Suppressor macrophage treated with lipopolysaccharide for 1 hour (primary cell): ENCODE results near the gene ATRNL1.
"Not testable (repeated sequence)": the region's sequence is repeated elsewhere in the genome, so short reads cannot be mapped to it uniquely, and the experiment has no call there.

Source experiments
- DNase-seq, 3 donors: peaks; one replicate each; pipeline ENCODE4 v3.0.0-alpha.2; 2020 to 2022

Gene ATRNL1

GRCh38 chr10:115091161-115091560 lies 2.0 kb upstream of the ATRNL1 start:
- DNase-seq = no peak

- DNase-seq = peak; percentile 24 to 31 (median 28)
These were observed 959 bp upstream of the ATRNL1 start for GRCh38 chr10:115092258-115092554.

GRCh38 chr10:115092555-115093285 lies 445 bp upstream of the ATRNL1 start:
- DNase-seq = peak; percentile 20 to 50 (median 26)

- DNase-seq = peak in 1 of 3 donors; percentile 1
These were observed 727 bp downstream of the ATRNL1 start for GRCh38 chr10:115093776-115094408.

GRCh38 chr10:115094416-115095140 lies 1.4 kb downstream of the ATRNL1 start:
- DNase-seq = no peak

- DNase-seq = no peak
These were observed 2.6 kb downstream of the ATRNL1 start for GRCh38 chr10:115095758-115096157.

- DNase-seq = no peak
These were observed 10.5 kb downstream of the ATRNL1 start for GRCh38 chr10:115103700-115104099.

GRCh38 chr10:115105411-115105810 lies 12.2 kb downstream of the ATRNL1 start:
- not testable (repeated sequence) for DNase-seq

- no peak for DNase-seq
These were observed 14.7 kb downstream of the ATRNL1 start for GRCh38 chr10:115107830-115108229.

- DNase-seq = no peak
These were observed 24.1 kb downstream of the ATRNL1 start for GRCh38 chr10:115117301-115117700.

GRCh38 chr10:115118346-115118745 lies 25.2 kb downstream of the ATRNL1 start:
- no peak for DNase-seq

- DNase-seq = no peak
These were observed 32.3 kb downstream of the ATRNL1 start for GRCh38 chr10:115125505-115125904.

- peak; percentile 18 to 66 (median 54) for DNase-seq
These were observed 36.6 kb downstream of the ATRNL1 start for GRCh38 chr10:115129752-115130151.

- no peak for DNase-seq
These were observed 43.5 kb downstream of the ATRNL1 start for GRCh38 chr10:115136616-115137015.

GRCh38 chr10:115141254-115141653 lies 48.1 kb downstream of the ATRNL1 start:
- DNase-seq = peak; percentile 28 to 49 (median 39)

- DNase-seq = no peak
These were observed 64.2 kb downstream of the ATRNL1 start for GRCh38 chr10:115157357-115157756.

GRCh38 chr10:115163129-115163528 lies 70.0 kb downstream of the ATRNL1 start:
- DNase-seq = no peak

GRCh38 chr10:115164220-115164619 lies 71.1 kb downstream of the ATRNL1 start:
- peak in 1 of 3 donors; percentile 25 for DNase-seq

- DNase-seq = peak; percentile 71 to 90 (median 88)
These were observed 74.6 kb downstream of the ATRNL1 start for GRCh38 chr10:115167751-115168150.

GRCh38 chr10:115171392-115171960 lies 78.3 kb downstream of the ATRNL1 start:
- DNase-seq = peak; percentile 19 to 72 (median 71)

GRCh38 chr10:115173915-115174443 lies 80.8 kb downstream of the ATRNL1 start:
- DNase-seq = no peak

GRCh38 chr10:115207276-115207675 lies 114.1 kb downstream of the ATRNL1 start:
- DNase-seq = not testable (repeated sequence)

GRCh38 chr10:115209133-115209532 lies 116.0 kb downstream of the ATRNL1 start:
- DNase-seq = no peak
